ENCODE measurements around the gene SEZ6L2.
"Not testable (repeated sequence)": the region's sequence is repeated elsewhere in the genome, so short reads cannot be mapped to it uniquely, and the experiment has no call there.

SEZ6L2 gene

GRCh38 chr16:29849505-29849904 is 49.8 kb downstream of the SEZ6L2 start:
- DNase-seq = no peak

GRCh38 chr16:29848420-29849297 is 50.7 kb downstream of the SEZ6L2 start:
- no peak for DNase-seq

- no peak for DNase-seq
Observed at GRCh38 chr16:29845656-29846055, 53.7 kb downstream of the SEZ6L2 start.

GRCh38 chr16:29844575-29845331 is 54.6 kb downstream of the SEZ6L2 start:
- DNase-seq = no peak

- DNase-seq = no peak
Observed at GRCh38 chr16:29843931-29844330, 55.4 kb downstream of the SEZ6L2 start.

GRCh38 chr16:29842732-29843346 is 56.5 kb downstream of the SEZ6L2 start:
- no peak for DNase-seq

GRCh38 chr16:29841631-29842030 is 57.7 kb downstream of the SEZ6L2 start:
- no peak for DNase-seq

GRCh38 chr16:29840240-29840639 is 59.1 kb downstream of the SEZ6L2 start:
- DNase-seq = no peak

- no peak for DNase-seq
Observed at GRCh38 chr16:29839822-29840221, 59.5 kb downstream of the SEZ6L2 start.

- no peak for DNase-seq
Observed at GRCh38 chr16:29837841-29838240, 61.5 kb downstream of the SEZ6L2 start.

GRCh38 chr16:29836623-29837022 is 62.7 kb downstream of the SEZ6L2 start:
- DNase-seq = no peak

- DNase-seq = no peak
Observed at GRCh38 chr16:29835926-29836325, 63.4 kb downstream of the SEZ6L2 start.

- DNase-seq = no peak
Observed at GRCh38 chr16:29834079-29834478, 65.3 kb downstream of the SEZ6L2 start.

- not testable (repeated sequence) for DNase-seq
Observed at GRCh38 chr16:29833219-29833618, 66.1 kb downstream of the SEZ6L2 start.

GRCh38 chr16:29831490-29831889 is 67.9 kb downstream of the SEZ6L2 start:
- no peak for DNase-seq

GRCh38 chr16:29830774-29831173 is 68.6 kb downstream of the SEZ6L2 start:
- no peak for DNase-seq

- DNase-seq = no peak
Observed at GRCh38 chr16:29826342-29826695, 73.0 kb downstream of the SEZ6L2 start.

- no peak for DNase-seq
Observed at GRCh38 chr16:29825145-29826044, 74.0 kb downstream of the SEZ6L2 start.

GRCh38 chr16:29824589-29825144 is 74.7 kb downstream of the SEZ6L2 start:
- no peak for DNase-seq

GRCh38 chr16:29821643-29822115 is 77.7 kb downstream of the SEZ6L2 start:
- no peak for DNase-seq
